Omental fat pad (tissue), 4 donors: ENCODE measurements around the gene KCNQ1. TPM values are rescaled to one million over a fixed set of nuclear protein-coding genes. Genes with fewer than 3 reads are reported as not detected.

Source experiments
- ATAC-seq: fragments of 150-250 bp; one replicate; pipeline ENCODE4 v1.9.1; 2016; ENCODE audit warnings: mild to moderate bottlenecking, moderate library complexity; ENCODE audit not compliant: low FRiP score
- DNase-seq: peaks from one replicate; pipeline ENCODE4 v3.0.0-alpha.2; 2019; ENCODE audit warnings: low spot score
- CTCF ChIP-seq, 3 donors: fragments of 450-650 bp; IDR thresholded peaks; one replicate each; pipeline ENCODE4 v1.5.1; 2016 to 2017; ENCODE audit warnings: antibody characterized with exemption in 3 of 3, mild to moderate bottlenecking in 3 of 3, moderate library complexity in 2 of 3
- total RNA-seq, 4 donors: library from RNA; depleted of rRNA; stranded (reverse); fragments of >200 nt; gene quantifications; one replicate each; pipeline ENCODE4 v1.1.0, GENCODE V29; 2016

Gene KCNQ1
- total RNA-seq, 4 donors from 2014 or later = 4.5 to 5.9 (median 5.2) TPM

GRCh38 chr11:2652333-2653197, 207.8 kb downstream of the KCNQ1 start:
- no peak for TF ChIP-seq CTCF (IDR thresholded peaks at IDR 0.05)
- no peak for ATAC-seq
- no peak for DNase-seq

- no peak for TF ChIP-seq CTCF (IDR thresholded peaks at IDR 0.05)
- DNase-seq (no peak), ATAC-seq (no peak)
These were observed 208.4 kb downstream of the KCNQ1 start for GRCh38 chr11:2653198-2653551.

- no peak for TF ChIP-seq CTCF (IDR thresholded peaks at IDR 0.05)
- no peak for DNase-seq
- ATAC-seq = no peak
These were observed 209.3 kb downstream of the KCNQ1 start for GRCh38 chr11:2653930-2654739.

- no peak for TF ChIP-seq CTCF (IDR thresholded peaks at IDR 0.05)
- DNase-seq (no peak), ATAC-seq (no peak)
These were observed 210.4 kb downstream of the KCNQ1 start for GRCh38 chr11:2655016-2655719.

- no peak for DNase-seq
- no peak for TF ChIP-seq CTCF (IDR thresholded peaks at IDR 0.05)
- no peak for ATAC-seq
These were observed 211.2 kb downstream of the KCNQ1 start for GRCh38 chr11:2655834-2656622.

GRCh38 chr11:2656859-2657258, 212.1 kb downstream of the KCNQ1 start:
- no peak for TF ChIP-seq CTCF (IDR thresholded peaks at IDR 0.05)
- ATAC-seq (no peak), DNase-seq (no peak)
